ENCODE measurements around the gene CFHR3. TPM values are rescaled to one million over a fixed set of nuclear protein-coding genes. Genes with fewer than 3 reads are reported as not detected.
A peak's percentile ranks its signal among the peaks of the same experiment; 100 is the strongest.
"Not testable (repeated sequence)": the region's sequence is repeated elsewhere in the genome, so short reads cannot be mapped to it uniquely, and the experiment has no call there.

The CFHR3 gene
- polyA plus RNA-seq, 3 donors = not detected

- not testable (repeated sequence) for H3K4me3 Mint-ChIP-seq, H3K27ac Mint-ChIP-seq
Observed at GRCh38 chr1:196827860-196828259, 53.2 kb downstream of the CFHR3 start.

More at GRCh38 chr1:196827860-196828259, 53.2 kb downstream of the CFHR3 start:
- H3K79me2 ChIP-seq (ENCODE audit: insufficient read depth, low read length); H3K9me3 ChIP-seq (replicated peaks in 1 of 2; ENCODE audit: control insufficient read depth in 1 of 2, insufficient read depth in 1 of 2, low read length in 2 of 2); DNase-seq; H4K20me1 ChIP-seq (ENCODE audit: insufficient read depth, low read length); H3K4me3 ChIP-seq (replicated peaks in 1 of 3; ENCODE audit: low read depth in 2 of 3, low read length in 3 of 3); H2AFZ ChIP-seq (ENCODE audit: insufficient read depth, low read depth, low read length, poor library complexity, severe bottlenecking); H3K27me3 Mint-ChIP-seq (ENCODE audit: low read depth in 3 of 3); H3K4me2 ChIP-seq (replicated peaks; ENCODE audit: extremely low read depth, low read length, poor library complexity, severe bottlenecking); intact Hi-C loops (cut with micrococcal nuclease); H3K4me1 ChIP-seq (ENCODE audit: control insufficient read depth in 1 of 2, insufficient read depth in 2 of 2, low read length in 2 of 2); H3K4me1 Mint-ChIP-seq; H3K36me3 ChIP-seq (replicated peaks in 1 of 2; ENCODE audit: control insufficient read depth in 1 of 2, insufficient read depth in 2 of 2, low read length in 2 of 2); H3K27me3 ChIP-seq (ENCODE audit: control insufficient read depth in 2 of 2, insufficient read depth in 2 of 2, low read length in 2 of 2); H3K9me3 Mint-ChIP-seq; H3K36me3 Mint-ChIP-seq; H3K9ac ChIP-seq (ENCODE audit: insufficient read depth, low read length, poor library complexity, severe bottlenecking); H3K27ac ChIP-seq (ENCODE audit: low read depth in 1 of 2, low read length in 2 of 2): not testable (repeated sequence)
- WGBS (ENCODE audit: insufficient coverage) = no CpG with 5 or more reads among the region's 4 CpGs
- peak; percentile 16 for TF ChIP-seq CTCF (IDR thresholded peaks at IDR 0.05)

Other genes with a start within 250 kb of the CFHR3 start
- not detected for gene KCNT2, start 166.4 kb upstream of the CFHR3 start, polyA plus RNA-seq
- gene CFH, start 122.8 kb upstream of the CFHR3 start, polyA plus RNA-seq = 1 to 10 TPM in 1 of 3 donors, under 1 TPM in 2; 0.03 to 1.1 (median 0.36) TPM
- not detected for gene CFHR1, start 44.9 kb downstream of the CFHR3 start, polyA plus RNA-seq
- not detected for gene CFHR4, start 113.2 kb downstream of the CFHR3 start, polyA plus RNA-seq
- gene CFHR2, start 168.9 kb downstream of the CFHR3 start, polyA plus RNA-seq = not detected
- gene CFHR5, start 202.7 kb downstream of the CFHR3 start, polyA plus RNA-seq = not detected

Data from CD14-positive monocyte (primary cell).